Cardiac ventricle fibroblast (primary cell): Measurements from ENCODE around the gene BNIP3. TPM values are rescaled to one million over a fixed set of nuclear protein-coding genes. Genes with fewer than 3 reads are reported as not detected.

Source experiments
- total RNA-seq: library from RNA; depleted of rRNA; stranded (reverse); fragments of >200 nt; gene quantifications from 2 replicates; pipeline ENCODE4 v1.2.3, GENCODE V29; 2015

BNIP3 gene
- total RNA-seq: 258 and 357 TPM in 2 replicates

DNA sequence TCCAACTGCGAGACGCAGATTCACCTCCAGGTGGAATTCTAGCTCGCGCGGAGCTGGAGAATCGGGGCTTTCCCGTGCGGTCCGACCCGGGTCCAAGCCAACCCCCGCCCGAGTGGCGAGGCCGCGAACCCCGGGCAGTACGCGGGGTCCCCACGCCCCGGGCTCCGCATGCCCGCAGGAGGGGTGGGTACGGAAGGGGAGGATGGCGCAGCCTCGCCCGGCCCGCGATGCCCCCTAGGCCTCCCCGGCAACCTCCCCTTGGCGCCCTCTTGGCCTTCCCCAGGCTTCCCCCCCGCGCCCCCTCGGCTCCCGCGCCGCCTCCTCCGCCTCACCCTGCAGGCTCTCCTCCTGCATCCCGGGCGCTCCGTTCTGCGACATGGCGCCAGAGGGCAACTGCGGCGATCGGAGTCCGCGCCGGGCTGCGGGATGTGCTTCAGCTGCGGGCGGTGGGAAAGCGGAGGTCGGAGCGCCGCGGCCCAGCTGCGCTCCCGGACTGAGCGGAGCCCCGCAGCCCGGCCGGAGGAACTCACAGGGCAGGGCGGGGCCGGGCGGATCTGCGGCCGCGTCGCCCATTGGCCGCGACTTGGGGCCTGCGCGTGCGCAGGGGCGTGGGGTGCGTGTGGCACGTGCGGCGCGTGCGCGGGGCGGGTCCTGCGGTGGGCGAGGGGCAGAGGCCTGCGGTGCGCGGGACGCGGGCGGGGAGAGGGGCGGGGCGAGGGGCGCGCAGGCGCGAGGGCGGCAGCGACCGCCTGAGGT lies at the start of gene BNIP3:
Gene BNIP3, minus strand, starts transcription at position 495 of the 756 bp plus-strand sequence. Its CDS starts 117 bp downstream, at position 378.

Other genes with a start within 250 kb of the BNIP3 start
- gene PPP2R2D, start 80.9 kb downstream of the BNIP3 start, total RNA-seq: 18.2 and 24.6 TPM in 2 replicates
- gene JAKMIP3, start 84.0 kb upstream of the BNIP3 start, total RNA-seq: 0.19 and 0.20 TPM in 2 replicates
- gene DPYSL4, start 205.0 kb upstream of the BNIP3 start, total RNA-seq: 28.4 and 33.4 TPM in 2 replicates